ENCODE data around the gene DPM3.

- TF ChIP-seq KAT7 (CRISPR knock-in tag; IDR thresholded peaks at IDR 0.05; ENCODE audit: borderline replicate concordance) = no peak
- peak; percentile 86 for TF ChIP-seq CTCF (IDR thresholded peaks at IDR 0.05)
- TF ChIP-seq JUN (CRISPR knock-in tag; IDR thresholded peaks at IDR 0.05) = no peak
- no peak for TF ChIP-seq NR2C2 (CRISPR knock-in tag; IDR thresholded peaks at IDR 0.05)
- no peak for TF ChIP-seq SP1 (CRISPR knock-in tag; conservative IDR thresholded peaks at IDR 0.05)
- no peak for TF ChIP-seq USF2 (CRISPR knock-in tag; IDR thresholded peaks at IDR 0.05)
- no peak for TF ChIP-seq ESRRA (CRISPR knock-in tag; IDR thresholded peaks at IDR 0.05; ENCODE audit: borderline replicate concordance)
Observed at GRCh38 chr1:155176544-155177071, 36.3 kb upstream of the DPM3 start.

Measured in WTC11 (cell line).